SIG-M5 treated with dmso at 0.1 percent for 504 hours (cell line): Measurements from ENCODE around the gene RHOBTB1.

Experiments
- DNase-seq: peaks from one replicate; lab custom pipeline; 2025; ENCODE audit not compliant: unreplicated experiment; lab: John Stamatoyannopoulos, UW

The RHOBTB1 gene

GRCh38 chr10:60942134-60942787 lies 1.7 kb downstream of the RHOBTB1 start:
- no peak for DNase-seq

DNA sequence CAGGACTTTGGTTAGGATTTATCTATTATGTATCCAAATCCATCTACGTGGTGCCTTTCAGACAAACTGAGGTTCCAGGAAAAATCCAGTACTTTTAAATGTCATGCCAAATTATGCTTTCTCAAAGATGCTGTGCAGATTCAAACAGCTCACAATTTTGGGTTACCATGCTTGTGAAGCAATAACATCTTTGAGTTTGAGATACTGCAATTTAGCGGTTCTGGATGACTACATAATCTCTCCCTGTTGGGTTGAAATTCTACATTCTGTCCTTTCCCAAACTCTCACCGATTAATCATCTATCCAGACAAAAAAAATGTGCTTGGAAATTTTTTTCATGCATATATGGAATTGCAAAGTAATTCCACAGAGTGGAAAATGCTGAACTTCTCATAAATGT lies 3.5 kb downstream of the RHOBTB1 start:
- DNase-seq = no peak

DNA sequence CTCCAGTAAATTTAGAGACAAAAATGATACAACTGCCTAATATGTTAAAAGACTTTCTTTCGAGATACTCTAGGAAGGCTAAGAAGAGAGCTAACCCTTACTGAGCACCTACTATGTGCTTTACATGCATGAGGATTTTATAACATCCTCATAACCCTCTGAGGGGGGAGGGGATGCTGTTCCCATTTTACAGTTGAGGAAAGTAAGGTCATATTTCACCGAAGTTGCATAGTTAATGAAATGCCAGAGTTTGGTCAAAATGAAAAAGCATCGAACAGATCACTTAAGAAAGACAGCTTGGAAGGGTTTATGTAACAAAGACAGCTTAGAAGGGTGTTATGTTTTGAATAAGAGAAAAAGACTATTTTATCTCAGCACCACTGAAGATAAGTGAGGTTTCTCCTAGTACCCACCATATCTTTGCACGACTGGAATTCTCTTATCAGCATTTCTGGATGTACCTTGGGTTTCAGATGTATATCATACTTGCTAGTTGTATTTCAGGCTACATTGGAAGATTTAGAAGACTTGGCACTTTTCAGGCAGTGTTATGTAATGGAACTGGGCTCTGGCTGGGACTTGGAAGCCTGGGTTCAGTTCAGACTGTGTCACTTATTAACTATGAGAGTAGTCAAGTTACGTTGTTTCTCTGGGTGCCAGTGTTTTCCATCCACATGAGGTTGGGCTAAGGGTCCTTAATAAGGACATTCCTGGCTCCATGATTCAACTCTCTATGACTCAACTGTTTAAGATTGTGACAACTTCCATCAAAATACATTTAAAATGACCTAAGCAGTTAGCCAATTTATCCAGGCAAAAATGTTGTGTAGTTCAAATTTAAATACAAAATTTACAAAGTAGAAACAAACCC lies 6.0 kb downstream of the RHOBTB1 start:
- DNase-seq = no peak

- DNase-seq = no peak
Measured at GRCh38 chr10:60937022-60937421, 7.0 kb downstream of the RHOBTB1 start.

DNA sequence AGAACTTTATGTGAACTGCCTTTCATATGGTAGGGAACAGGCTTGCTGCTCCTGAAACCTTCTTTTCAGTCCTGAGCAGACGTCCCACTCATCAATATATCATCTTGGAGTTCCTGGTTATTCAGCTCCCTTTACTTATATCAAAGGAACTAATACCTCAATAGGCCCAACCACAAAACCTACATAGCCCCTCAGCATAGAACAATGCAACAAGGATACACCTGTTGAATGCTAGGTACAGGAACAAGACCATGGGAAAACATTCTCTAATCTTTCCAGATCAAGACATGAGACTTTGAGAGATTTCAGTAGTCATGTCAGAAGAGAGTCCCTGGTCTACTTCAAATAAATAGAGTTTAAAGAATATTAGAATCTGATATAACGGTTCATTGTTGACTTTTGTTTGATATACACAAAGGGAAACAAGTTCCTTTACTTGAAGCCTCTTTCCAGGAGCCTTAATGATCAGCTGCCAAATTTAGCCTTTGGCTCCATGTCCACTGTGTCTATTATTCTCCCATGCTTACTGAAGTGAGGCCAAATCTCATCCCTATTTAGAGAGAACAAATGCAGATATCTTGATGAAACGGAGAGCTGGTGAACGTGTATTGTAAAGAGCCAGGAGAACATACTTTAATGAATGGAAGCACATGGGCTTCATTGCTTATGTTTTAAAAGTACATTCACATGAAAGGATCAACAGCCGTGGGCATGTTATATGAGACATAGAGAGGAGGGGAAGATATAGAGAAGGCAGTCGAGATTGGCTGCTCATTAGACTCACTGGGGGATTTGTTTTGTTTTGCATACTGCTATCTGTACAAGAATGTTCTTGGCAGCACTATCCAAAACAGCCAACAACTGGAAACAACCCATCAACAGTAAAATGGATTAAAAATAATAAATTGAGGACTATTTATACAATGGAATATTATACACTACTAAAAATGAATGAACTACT lies 9.5 kb downstream of the RHOBTB1 start:
- no peak for DNase-seq

DNA sequence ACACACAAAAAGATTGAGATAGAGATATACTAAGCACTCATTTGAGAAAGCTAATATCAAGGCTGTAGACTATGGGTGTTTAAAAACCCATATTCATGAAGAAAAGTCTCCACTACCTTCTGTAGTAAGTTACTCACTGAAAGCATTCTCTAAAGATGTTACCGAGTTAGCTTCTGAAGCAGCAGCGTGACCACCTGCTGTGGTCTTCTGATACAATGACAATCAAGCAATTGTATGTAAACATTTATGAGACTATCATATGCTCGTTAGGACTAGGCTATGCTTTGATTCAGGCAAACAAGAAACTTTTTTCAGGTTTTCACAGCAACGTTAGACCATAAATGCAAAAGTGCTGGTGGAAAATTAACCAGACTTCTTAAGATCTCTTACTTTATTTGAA lies 11.2 kb downstream of the RHOBTB1 start:
- DNase-seq = no peak

DNA sequence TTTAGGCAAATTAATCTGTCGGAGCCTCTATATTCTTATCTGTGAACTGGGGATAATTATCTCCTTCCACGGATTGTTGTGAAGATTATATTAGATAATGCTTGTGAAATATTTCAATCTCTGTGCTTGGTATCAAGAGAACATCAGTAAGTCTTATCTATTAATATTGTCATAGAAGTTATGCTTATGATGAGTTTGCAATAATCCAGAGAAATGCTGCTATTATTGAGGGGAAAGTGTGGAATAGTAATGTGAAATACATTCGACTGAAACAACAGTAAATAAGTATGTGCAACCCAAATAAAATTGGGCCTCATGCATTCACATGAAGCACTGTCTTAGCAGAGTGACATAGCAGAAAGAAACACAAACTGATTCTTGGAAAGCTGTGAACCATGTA lies 13.7 kb downstream of the RHOBTB1 start:
- no peak for DNase-seq

DNA sequence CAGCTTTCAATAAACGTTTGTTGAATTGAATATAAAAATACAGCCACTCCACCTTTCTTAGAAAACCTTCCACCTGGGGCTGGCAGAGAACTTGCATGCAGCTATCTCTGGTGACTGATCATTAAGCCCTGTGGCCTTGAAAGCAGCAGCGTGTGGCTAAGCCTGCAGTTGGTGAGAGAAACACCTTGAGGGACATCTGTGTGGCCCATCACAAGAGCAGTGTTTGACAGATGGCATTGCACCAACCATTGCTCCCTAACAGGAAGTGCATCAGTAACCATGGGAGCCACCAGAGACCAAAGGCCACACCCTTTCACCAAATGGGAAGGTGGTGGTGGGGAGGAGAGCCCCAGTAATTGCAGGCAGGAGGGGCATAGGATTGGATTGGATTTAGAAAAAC lies 22.4 kb downstream of the RHOBTB1 start:
- DNase-seq = no peak

- no peak for DNase-seq
Measured at GRCh38 chr10:60920479-60920878, 23.5 kb downstream of the RHOBTB1 start.

DNA sequence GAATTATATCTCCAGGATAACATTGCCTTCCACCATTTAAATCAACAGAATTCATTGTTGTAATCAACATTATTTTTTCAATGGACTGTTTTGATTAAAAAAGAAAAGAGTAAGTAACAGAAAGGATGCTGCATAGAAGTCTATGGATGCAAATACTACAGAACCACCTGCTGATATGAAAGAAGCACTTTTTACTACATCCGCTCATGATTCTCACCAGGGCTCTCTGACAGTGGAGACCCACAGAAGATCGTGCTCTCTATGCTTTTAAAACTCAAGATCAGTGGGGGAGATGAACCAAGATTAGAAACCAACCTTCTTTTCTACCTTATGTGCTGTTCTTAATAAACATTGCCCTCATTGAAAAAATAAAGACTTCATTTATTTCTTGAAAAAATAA lies 24.4 kb downstream of the RHOBTB1 start:
- DNase-seq = no peak

GRCh38 chr10:60917331-60918280 lies 26.4 kb downstream of the RHOBTB1 start:
- no peak for DNase-seq

GRCh38 chr10:60916025-60916424 lies 28.0 kb downstream of the RHOBTB1 start:
- no peak for DNase-seq

DNA sequence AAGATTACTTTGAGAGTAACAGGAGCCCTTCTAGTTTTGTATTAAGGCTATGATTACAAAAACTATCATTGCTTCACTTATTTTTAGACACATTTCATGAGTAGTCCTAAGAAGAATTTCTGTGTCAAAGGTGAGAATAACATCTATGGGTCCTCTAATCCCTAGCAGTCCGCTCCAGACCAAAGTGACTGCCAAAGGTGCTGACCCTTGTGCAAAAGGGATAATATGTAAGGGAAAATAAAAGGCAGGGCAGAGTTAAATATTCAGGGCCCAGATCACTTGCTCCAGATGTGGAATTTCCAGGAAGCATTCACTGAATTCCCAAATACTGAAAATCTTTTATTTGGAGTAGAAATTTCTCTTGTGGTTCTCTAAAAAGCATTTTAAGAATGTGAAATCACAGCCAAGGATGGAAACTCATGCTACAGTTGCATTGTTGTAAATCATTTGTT lies 29.3 kb downstream of the RHOBTB1 start:
- DNase-seq = no peak

DNA sequence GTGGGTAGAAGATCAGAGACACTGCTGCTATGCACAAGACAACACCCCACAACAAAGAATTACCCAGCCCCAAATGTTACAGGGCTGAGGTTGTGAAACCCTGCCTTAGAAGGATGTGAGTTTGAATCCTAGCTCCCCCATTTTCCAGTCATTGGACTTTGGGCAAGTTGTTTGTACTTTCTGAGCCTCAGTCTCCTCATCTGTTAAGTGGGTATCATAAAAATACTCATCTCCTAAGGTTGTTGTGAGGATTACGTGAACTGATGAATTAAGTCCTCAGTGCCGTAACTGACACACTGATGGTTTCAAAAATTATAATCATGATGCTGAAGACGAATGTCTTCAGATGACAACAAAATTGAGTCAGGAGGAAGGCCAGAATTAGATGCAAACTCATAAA lies 30.3 kb downstream of the RHOBTB1 start:
- DNase-seq = no peak

GRCh38 chr10:60913071-60913470 lies 30.9 kb downstream of the RHOBTB1 start:
- DNase-seq = no peak

DNA sequence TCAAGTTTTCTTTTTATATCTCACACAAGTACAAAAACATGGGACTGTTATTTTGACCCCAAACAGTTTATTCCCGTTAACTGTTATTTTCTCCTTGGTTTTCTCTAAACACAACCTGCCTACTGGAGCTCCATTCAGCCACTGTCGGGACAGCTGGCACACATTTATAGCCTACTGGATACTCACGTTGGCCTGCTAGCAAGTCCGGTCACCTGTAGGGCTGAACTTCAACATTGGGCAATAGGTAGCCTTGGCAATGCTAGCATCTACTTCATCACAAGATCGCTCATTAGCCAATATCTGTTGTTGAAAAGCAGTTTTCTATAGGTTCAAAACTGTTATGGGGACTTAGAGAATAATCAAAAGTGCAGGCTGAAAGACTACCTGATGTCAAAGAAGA lies 32.3 kb downstream of the RHOBTB1 start:
- DNase-seq = no peak

DNA sequence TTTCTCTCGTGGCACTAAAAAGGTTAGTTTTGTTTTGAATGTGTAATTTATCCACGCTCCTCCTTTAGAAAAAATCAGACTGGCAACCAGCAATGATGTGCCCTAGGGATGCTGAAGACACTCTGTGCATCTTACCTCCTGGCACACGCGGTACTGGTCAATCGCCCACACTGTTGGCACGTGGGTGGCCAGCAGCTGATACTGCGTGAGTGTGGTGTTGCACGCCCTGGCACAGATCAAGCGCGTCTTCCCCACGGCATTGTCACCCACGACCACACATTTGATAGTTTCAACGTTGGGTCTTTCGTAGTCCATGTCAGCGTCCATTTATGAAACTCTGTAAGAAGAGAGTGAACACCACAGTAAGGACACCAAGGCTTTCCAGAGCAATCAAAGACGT lies 32.8 kb downstream of the RHOBTB1 start:
- DNase-seq = no peak

- DNase-seq = no peak
Measured at GRCh38 chr10:60910543-60910942, 33.4 kb downstream of the RHOBTB1 start.

- no peak for DNase-seq
Measured at GRCh38 chr10:60908896-60909295, 35.1 kb downstream of the RHOBTB1 start.

GRCh38 chr10:60908031-60908430 lies 36.0 kb downstream of the RHOBTB1 start:
- DNase-seq = no peak
